CD4-positive, alpha-beta T cell treated with Interleukin-12 subunit alpha and Interleukin-12 subunit beta, for 1 hour (primary cell): ENCODE data around the gene SPI1.
A peak's percentile ranks its signal among the peaks of the same experiment; 100 is the strongest.

Experiments used
- DNase-seq: peaks from one replicate; pipeline ENCODE4 v3.0.0-alpha.2; 2020

The SPI1 gene

DNA sequence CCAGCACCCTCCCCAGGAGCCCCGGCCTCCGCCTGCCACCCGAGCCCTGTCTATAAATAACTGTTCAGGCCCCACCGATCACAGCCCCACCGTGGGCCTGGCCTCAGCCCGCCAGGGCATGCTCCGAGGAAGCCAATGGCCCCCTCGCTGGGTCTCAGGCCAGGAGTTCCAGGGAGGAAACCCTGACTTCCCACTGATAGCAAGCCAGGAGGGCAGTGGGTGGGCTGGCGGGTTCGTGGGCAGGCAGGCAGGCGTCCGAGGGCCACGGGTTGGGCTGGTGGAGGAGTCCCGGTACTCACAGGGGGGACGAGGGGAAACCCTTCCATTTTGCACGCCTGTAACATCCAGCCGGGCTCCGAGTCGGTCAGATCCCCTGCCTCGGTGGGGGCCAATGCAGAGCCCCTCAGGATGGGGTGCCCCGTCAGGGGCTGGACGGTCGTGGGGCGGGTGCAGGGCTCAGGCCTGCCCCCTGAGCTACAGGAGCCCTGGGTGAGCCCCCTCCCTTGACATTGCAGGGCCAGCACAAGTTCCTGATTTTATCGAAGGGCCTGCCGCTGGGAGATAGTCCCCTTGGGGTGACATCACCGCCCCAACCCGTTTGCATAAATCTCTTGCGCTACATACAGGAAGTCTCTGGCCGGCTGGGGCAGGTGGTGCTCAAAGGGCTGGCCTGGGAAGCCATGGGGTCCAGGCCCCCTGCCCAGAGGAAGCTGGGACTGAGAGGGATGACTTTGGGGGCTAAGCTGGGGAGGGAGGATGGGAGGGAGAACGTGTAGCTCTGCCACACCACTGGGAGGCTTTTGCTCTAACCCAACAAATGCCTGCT is at the start of gene SPI1:
Gene SPI1, minus strand, starts transcription at position 538 of the 826 bp plus-strand sequence. Its CDS starts 194 bp downstream, at position 344.
- DNase-seq: no peak

GRCh38 chr11:47426062-47426956 is 48.0 kb upstream of the SPI1 start, which contains the start of gene PSMC3:
PSMC3 (minus strand) TSS chr11:47426439; CDS start chr11:47426279, 160 bp downstream.
- peak; percentile 98 for DNase-seq

GRCh38 chr11:47425611-47426010 is 47.3 kb upstream of the SPI1 start:
- no peak for DNase-seq

GRCh38 chr11:47418454-47419259 is 40.3 kb upstream of the SPI1 start:
- DNase-seq: no peak

DNA sequence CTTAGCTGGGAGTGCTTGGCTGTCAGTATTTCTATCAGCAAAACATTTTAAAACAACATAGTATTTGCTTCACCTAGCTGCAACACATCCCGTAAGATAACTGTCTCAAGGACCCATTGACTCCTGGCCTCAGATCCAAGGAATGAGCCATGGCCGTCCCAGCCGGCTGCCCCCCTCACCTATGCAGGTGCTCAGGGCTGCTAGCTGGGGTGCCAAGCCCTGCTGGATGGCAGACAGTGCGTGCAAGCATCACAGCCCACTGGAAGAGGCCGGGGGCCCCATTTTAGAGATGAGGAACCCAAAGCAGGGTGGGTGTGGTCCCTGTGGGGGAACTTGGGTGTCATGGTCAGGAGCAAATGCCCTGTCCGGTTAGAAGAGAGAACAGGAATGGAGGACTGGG is 39.4 kb upstream of the SPI1 start:
- DNase-seq: no peak

DNA sequence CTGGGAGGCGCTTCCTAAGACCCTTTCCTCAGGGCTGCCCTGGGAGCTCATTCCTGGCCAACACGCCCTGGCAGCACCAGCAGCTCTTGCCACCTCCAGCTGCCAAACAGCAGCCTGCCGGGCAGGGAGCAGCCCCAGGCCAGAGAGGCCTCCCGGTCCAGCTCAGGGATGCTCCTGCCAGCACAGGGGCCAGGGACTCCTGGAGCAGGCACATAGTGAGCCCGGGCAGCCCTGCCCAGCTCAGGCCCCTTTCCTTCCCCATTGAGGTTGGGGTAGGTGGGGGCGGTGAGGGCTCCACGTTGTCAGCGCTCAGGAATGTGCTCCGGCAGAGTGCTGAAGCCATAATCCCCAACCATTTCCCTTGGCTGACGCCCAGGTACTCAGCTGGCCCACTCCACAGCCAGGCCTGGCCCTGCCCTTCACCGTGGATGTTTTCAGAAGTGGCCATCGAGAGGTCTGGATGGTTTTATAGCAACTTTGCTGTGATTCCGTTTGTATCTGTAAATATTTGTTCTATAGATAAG is 37.7 kb upstream of the SPI1 start:
- no peak for DNase-seq

- no peak for DNase-seq
These were observed 36.9 kb upstream of the SPI1 start for GRCh38 chr11:47415091-47415854.

- no peak for DNase-seq
These were observed 36.3 kb upstream of the SPI1 start for GRCh38 chr11:47414685-47415070.

DNA sequence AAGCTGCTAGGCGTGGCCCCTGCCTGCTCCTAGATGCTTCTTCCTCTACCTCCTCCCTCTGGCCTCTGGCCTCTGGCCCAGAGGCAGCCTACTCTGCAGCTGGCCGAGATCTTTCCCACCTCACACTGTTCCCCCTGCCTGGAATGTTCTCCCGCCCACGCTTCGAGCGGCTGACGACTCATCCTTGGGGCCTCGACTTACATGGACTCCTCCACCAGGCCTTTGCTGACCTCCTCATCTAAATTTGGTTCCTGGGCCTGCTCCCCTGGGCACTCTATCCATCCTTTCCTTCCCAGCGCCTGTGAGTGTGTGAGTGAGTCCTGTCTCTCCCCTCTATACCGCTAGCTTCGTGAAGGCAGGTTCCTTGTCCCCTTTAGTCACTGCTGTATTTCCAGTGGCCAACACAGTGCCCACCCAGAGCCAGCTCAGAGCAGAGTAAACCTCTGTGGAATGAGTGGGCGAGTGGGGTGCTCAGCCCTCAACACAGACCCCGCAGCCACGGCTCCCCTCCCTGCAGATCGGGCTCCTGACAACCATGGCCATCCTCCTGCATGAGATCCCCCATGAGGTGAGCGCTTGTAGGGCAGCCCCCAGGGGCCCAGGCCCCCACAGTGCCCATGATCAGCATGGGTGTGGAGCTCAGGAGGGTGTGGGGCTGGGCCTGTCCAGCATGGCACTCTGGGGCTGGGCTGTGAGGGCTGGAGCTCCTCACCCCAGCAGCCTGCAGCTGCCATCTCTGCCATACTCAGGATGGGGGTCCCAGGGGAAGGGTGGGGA is 35.7 kb upstream of the SPI1 start:
- DNase-seq: no peak

DNA sequence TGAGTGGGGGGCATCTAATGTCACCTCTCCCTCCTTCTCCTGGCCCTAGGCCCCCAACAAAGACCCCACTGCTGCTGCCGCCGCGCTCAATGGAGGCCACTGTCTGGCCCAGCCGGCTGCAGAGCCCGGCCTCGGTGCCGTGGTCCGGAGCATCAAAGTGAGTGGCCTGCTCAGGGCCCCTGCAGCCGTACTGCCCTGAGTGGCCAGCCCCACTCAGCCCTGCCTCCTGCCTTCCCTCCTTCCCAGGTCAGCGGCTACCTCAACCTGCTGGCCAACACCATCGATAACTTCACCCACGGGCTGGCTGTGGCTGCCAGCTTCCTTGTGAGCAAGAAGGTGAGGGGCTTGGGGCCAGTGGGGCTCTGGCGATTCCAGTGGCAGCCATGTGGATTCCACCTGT is 35.0 kb upstream of the SPI1 start:
- no peak for DNase-seq

GRCh38 chr11:47411884-47412746 is 33.8 kb upstream of the SPI1 start:
- DNase-seq: peak; percentile 64

GRCh38 chr11:47410370-47411264 is 32.3 kb upstream of the SPI1 start:
- DNase-seq: no peak

- DNase-seq: no peak
These were observed 31.4 kb upstream of the SPI1 start for GRCh38 chr11:47409440-47410369.

DNA sequence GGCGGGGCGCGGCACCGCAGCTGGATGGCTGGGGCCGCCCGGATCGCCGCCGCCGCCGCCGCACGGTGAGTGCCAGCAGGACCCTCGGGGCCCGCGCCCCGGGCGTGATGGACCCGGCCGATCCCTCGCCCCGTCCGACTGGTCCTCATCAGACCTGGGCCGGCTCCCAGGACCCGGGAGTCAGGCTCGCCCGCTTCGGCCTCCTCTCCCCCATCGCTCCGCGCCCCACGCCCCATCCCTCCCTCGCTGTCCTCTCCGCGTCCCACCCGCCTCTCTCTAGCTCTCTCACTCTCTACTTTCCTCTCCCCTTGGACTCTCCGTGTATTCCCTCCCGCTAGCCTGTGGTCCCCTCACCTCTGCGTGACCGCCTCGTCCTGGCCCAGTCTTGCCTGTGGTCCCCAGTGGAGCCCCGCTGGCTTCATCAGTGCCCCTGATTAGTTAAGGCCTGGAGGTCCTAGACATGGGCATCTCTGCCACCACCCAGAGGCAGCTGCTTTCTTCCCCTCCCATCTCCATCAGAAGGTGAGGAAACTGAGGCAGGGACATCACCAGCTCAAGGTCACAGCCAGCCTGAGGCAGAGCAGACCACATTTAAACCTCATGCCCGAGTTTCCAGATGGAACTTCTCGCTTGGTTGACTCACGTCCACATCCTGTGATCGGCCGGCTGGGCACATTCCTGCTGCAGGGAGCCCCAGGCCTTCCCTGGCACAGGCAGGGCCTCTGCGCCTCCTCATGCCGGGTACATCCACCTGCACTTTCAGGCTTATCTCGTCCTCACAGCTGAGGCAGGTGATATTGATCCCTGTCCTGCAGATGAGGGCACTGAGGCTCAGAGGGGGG is 30.5 kb upstream of the SPI1 start:
- no peak for DNase-seq

DNA sequence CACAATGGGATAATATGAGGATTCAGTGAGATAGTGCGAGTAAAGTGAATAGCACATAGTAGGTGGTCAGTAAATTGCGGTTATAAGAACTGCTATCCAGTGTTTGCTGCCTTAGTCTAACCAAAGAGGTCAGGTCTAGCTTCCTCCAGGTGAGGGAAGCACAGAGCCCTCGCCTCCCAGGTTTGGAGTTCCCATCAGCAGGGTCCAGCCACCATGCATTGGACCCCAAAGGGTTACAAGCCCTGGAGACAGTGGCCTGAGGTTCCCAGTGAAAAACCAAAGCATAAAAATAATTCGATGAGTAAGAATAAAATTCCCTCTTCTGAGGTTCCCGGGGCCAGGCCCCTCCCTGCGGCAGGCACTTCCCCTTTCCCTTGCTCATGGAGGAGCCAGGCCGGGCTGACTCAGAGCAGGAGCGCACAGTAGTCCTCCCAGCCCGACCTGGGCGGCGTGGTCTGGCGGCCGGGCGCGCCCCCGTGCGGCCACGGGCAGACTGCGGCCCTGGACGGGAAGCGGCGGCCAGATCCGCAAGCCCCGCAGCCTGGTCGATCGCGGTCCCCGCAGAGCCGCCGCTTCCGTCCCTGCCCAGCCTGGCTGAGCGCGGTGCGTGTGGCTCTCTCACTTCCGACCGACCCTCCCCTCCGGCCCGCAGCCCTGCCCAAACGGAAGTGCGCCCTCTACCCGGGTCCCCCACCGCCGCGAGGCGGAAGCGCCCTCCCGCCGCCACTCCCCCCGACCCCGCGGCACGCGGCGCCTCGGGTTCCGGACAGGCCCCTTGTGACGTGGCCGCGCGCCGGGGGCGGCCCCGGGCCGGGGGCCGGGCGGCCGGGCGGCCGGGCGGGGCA is 29.6 kb upstream of the SPI1 start, which contains the start of gene SLC39A13:
Gene SLC39A13, plus strand, starts transcription at position 845 of the 845 bp plus-strand sequence. CDS start 1,505 bp downstream, outside the sequence.
- peak; percentile 94 for DNase-seq
